A673 (cell line): Measurements from ENCODE around the gene KCNA3.

ENCODE experiments used
- CTCF ChIP-seq: fragments of 300-800, 200-600 bp; sonication (generic); conservative IDR thresholded peaks from 2 replicates; pipeline ENCODE4 v1.5.1; 2017; ENCODE audit warnings: low read depth, mild to moderate bottlenecking, antibody characterized with exemption, low read length, moderate library complexity, mixed read lengths
- EZH2 ChIP-seq: fragments of 200-600 bp; sonication (generic); IDR thresholded peaks from 2 replicates; pipeline ENCODE4 v1.6.1; 2017; ENCODE audit warnings: borderline replicate concordance, low read depth, mild to moderate bottlenecking, mixed read lengths, antibody characterized with exemption, low read length; ENCODE audit not compliant: poor library complexity, severe bottlenecking

DNA sequence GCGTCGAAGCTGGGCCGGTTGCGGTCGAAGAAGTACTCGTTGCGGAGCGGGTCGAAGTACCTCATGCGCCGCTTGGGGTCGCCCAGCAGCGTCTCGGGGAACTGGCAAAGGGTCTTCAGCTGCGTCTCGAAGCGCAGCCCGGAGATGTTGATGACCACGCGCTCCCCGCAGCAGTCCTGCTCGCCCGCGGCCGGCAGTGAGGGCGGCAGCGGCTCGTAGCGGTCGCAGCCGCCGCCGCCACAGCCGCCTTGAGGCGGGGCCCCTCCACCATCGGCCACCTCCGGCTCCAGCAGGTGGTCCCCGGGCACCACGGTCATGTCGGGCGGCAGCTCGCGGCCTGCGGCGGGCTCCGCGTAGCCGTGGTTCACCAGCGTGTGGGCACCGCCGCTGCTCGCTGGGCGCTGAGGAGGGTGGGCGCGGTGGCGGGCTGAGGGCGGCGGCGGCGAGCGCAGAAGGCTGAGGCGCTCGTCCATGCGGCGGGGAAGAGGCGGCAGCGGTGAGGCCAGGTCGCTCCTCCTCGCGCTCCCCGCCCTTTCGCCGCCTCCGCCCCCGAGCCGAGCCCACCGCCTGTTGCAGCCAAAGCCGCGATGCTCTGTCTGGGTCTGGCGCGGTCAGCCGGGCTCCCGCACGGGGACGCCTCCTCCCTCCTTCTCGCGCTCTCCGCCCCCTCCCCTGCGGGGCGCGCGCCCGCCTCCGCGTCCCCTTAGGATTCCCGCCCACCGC is at the start of gene KCNA3:
- TF ChIP-seq CTCF, result peak; percentile 29; the same call in 1 of the 2 replicates
- TF ChIP-seq EZH2, result no peak
